Measurements from ENCODE around the gene EXOSC2.

EXOSC2 gene, protein sequence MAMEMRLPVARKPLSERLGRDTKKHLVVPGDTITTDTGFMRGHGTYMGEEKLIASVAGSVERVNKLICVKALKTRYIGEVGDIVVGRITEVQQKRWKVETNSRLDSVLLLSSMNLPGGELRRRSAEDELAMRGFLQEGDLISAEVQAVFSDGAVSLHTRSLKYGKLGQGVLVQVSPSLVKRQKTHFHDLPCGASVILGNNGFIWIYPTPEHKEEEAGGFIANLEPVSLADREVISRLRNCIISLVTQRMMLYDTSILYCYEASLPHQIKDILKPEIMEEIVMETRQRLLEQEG

DNA sequence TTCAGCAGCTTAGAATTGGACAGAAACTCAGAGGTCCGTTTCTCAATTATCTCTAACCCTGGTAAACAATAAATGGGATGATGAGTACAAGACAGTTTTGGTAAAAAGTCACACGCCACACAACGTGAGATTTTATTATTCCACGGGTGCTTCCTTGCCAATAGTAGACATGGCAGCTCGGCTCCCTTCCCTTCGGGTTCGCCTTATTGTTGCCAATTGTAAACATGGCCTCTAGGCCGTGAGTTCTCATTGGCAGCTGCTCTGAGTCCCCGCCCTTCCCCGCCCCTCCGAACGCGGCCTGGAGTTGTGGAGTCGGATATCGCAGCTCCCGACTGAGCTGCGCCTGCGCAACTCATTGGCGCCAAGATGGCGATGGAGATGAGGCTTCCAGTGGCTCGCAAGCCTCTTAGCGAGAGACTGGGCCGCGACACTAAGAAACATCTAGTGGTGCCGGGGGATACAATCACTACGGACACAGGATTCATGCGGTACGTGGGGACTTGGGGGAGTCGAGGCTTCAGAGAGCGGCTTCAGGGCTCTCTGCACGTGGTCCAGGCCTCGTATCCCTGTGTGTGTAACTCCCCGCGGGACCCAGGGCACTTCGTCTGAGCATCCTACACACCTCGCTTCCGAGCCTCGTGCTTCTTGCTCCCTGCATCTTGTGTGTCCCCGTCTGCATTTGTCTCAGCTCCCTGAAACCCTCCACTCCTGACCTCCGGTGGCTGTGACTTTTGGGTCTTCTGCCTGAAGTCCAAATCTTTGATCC is at the start of gene EXOSC2:
Gene EXOSC2 (plus strand): TSS at position 355 of the 766 bp plus-strand sequence. CDS start 12 bp downstream, at position 367.
- DNase-seq (ENCODE audit: low read depth in 2 of 2): peak; percentile 91 to 95

DNA sequence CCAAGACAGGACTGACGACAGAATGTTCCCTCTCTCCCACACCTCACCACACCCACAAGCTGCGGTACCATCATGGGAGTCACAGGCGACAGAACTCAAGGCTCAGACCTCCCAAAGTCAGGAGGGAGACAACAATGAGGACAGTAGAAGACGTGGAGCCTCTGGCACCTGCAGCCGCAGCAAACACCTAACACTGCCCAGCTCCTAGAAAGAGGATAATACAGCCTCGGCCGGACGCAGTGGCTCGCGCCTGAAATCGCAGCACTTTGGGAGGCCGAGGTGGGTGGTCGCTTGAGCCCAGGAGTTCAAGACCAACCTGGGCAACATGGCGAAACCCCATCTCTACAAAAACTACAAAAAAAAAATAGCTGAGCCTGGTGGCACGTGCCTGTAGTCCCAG is 42.4 kb upstream of the EXOSC2 start:
- no peak for DNase-seq (ENCODE audit: low read depth in 2 of 2)

DNA sequence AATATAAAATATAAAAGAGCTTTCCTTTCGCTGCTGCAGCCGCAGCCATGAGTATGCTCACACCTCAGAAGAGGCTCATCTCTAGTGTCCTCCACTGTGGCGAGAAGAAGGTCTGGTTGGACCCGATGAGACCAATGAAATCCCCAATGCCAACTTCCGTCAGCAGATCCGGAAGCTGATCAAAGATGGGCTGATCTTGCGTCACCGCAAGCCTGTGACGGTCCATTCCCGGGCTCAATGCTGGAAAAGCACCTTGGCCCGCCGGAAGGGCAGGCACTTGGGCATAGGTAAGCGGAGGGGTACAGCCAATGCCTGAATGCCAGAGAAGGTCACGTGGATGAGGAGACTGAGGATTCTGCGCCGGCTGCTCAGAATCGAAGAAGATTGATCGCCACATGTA is 41.8 kb upstream of the EXOSC2 start:
- no peak for DNase-seq (ENCODE audit: low read depth in 2 of 2)

DNA sequence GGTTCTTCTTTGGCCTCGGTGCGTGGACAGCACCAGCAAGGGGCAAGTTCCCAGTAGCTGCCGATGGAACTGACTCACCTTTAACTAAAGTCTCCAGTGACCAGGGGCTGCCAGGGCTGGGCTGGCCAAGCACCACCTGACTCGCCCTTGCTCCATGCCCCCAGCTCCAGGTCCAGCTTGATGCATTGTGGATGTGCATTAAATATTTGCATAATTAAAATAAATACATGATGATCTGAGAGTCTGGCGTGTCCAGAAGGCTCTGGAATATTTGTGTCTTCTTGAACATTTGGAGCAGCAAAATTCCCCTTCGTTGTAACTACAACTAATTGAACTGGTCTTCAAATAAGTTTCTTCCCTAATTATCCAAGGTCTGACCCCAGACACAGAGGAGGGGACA is 38.7 kb upstream of the EXOSC2 start:
- DNase-seq (ENCODE audit: low read depth in 2 of 2): no peak

DNA sequence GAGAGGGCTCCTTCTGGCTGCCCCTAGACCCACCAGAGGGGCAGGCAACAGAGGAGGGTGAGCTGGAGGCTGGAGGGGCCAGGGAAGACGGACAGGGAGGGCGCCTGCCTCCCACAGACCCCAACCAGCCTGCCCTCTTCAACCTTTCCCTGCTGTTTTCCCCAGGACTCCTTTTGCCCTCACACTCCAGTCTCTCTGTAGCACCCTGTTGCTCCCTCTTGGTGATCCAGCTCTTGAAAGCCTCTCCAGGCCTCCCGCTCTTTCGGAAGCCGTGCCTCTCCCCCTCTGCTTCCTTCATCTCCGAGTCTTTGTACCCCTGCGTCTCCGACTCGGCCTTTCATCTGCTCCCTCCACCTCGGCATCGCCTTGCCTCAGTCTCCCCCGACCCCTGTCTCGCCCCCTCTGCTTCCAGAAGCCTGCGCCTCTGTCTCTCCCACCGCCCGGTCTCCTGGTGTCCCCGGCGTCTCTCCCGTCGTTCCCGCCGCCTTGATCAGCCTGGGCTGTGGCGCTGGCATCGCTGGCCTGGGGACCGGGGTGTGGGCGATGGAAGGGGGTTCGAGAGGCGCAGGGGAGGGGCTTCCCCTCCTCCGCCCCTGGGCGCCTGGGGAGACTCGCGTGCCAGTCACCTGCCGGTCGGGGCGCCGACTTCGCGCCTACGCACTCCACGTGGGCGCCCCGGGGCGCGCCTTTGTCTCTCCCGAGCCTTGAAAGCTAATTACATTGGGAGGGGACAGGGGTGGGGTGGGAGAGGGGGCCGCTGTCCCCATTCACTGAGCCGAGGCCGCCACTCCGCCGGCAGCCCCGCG is 34.5 kb upstream of the EXOSC2 start:
- DNase-seq (ENCODE audit: low read depth in 2 of 2): no peak

DNA sequence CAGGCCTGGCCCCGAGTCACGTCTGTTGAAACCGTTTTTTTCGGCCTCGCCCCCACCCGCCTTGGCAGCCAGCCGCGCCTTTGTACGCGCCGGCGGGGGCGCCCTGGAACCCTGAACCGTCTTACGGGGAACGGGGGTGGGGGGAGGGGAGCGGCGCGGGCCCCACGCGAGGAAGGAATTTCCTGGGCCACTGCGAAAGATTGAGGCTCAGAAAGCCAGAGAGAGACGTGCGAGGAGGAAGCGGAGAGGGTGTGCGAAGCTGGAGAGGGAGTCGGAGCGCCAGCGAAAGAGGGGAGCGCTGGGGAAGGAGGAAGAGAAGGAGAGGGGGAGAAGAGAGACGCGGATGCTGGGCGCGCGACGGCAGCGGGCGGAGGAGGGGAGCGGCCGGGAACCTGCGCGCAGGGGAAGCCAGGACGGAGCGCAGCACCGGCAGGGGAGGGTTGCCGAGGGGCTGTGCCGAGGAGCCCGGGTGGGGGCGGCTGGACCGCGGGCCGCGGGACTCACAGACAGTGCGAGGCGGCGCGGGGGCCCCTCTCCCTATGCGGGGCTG is 33.8 kb upstream of the EXOSC2 start:
- no peak for DNase-seq (ENCODE audit: low read depth in 2 of 2)

DNA sequence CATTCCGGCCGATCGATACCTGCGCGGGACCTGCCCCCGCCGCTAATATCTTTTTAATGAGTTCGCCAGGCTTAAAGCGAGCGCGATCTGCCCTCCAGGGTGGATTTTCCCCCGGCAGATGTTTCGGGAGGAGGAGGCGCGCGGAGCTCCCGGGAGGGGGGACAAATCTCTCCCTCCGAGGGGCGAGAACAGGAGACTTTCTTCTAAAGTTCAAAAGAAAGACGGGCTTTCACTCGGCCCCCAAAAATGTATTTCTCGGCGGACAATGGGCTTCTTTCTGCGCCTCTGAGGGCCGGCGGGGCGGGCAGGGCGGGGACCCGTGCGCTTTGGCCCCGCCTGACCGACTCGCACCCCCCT is 33.3 kb upstream of the EXOSC2 start:
- DNase-seq (ENCODE audit: low read depth in 2 of 2): no peak

DNA sequence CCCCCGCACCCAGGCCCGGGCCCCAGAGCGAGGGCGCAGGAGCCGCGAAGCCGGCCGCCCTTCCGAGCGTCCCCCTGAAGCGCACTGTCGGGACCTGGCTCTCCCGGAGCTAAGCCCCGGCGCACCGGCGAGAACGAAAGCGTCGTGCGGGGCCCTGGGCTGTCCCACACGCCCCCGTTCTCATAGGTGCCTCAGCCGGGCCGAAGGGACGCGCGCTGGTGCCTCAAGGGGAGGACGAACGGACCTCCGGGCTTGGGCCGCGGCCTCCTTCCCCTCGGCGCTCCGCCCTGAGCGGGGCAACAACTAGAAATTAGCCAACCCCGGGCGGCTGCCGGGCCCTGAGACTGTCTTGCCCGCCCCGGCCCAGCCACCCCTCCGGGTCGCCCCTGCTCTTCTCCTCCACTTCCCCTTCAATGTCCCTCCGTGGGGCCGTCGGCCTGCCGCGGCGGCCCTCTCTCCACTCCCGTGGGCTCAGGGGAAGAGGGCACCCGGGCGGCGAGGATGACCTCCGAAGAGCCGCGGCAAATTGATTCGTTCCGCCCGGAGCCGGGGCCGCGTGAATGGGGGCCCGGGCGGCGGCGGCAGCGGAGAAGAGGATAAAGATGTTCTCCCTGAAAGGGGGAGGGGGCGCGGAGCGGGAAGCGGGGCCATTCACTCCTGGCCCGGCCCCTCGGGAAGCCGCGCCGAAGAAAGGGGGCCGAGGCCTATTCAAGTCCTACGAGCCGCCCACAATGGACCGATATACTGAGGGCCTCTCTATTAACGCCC is 32.7 kb upstream of the EXOSC2 start:
- no peak for DNase-seq (ENCODE audit: low read depth in 2 of 2)

DNA sequence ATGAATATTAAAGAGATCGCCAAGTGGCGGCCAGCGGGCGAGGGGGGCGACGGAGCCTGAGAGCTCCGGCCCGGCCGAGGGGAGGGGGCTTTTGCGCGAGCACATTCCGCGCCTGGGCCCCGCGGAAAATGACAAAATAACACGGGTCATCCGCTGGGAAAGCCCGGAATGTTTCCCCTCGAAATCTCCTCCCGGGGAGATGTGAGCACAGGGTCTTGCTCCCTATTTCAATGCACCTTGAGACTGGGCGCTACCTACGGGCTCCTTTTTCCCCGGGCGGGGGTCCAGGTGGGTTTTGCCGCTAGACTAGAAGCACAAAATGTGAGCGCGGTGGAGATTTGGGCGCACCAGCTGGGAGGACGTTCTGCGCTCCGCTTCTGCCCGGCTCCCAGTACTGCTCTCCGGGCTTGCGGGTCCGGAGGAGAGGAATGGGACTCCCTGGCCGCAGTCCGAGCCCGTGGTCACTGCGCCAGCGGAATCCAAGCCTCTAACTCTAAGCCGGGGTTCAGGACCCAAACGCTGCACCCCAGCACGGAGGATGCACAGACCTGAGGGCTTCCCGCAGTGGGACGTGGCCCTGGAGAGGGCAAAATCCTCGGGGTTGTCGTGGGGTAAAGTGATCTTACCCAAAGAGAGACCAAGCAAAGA is 32.0 kb upstream of the EXOSC2 start:
- no peak for DNase-seq (ENCODE audit: low read depth in 2 of 2)

DNA sequence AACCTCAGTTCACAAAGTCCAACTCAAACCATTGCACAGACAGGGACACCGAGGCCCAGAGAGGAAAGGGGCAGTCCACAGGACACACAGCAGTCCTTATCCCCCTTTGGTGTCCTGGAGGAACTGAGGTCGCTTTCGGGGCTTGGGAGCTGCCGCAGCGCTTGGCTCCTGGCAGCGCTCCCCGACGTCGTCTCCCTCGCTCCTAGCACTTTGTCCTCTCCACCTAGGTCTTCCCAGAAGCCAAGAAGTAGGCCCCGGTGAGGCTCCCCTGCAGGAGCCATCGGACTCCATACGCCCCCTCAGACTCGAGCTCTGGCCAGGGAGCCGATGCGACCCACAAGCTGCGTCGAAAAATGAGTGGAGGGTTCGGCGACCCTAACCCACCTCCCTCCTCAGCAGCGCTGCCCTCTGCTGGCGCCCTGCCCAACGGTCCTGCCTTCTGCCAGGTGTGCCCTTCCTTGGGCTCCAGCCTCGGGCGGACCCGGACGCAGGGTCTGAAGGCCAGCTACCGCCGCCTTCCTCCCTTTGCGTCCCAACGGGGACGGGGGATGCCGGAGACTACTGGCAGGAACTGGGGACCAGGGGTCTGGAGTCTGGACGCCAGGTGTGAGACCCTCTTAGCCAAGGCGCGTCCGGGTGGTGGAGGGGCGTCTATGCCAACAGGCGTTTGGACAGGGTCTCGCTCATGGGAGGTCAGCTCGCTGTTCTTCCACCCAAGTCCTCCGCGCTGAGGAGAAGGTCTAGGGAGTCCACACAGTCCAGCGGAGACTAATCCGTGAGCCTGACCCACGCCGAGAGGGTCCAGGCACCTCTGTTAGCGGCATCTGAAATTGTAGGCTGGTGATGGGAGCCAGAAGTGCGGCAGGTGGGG is 31.2 kb upstream of the EXOSC2 start:
- DNase-seq (ENCODE audit: low read depth in 2 of 2): no peak

DNA sequence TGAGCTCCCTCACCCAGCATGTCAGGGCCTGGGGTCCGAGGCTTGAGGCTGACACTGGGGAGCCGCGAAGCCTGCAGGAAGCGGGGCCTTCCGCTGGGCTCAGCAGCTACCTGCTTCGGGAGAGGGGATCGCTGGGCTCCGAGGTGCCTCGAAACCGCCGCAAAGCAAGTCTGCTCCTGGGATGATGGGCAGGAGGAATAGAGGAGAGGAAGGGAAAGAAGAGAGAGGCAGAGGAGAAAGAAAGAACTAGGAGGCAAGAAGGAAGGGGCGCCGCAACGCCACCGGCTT is 30.7 kb upstream of the EXOSC2 start:
- DNase-seq (ENCODE audit: low read depth in 2 of 2): no peak

DNA sequence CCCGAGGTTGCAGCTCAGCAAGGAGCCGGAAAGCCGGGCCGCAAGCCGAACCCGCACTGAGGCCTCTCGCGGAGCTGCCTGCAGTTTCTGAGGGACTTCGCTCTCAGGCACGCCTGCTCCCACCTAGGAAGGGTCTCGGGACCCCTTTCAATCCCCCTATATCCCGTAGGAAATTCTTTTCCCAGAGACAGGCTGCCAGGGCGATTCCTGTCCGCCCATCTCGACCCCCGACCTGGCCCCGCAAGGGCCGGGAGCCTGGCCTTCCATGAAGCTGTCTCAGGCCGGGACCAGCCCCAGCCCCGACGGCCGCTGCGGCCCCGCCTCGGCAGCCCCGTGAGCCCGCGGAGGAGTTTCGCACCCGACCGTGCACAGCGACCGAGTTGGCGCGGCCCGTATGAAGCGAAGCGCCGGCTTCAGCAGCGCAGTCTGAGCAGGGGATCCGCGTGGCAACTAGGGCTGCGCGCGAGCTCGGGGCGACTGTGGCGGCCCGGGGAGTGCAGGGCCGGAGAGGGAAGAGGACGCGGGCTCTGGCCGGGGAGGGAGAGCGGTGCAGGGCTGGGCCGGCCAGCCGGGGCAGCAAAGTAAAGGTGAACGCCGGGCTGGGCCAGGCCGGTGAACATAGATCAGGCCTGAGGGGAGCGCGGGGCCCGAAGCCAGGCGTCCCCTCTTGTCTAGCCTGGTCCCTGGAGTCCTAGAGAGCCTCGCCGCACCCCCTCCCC is 30.2 kb upstream of the EXOSC2 start:
- DNase-seq (ENCODE audit: low read depth in 2 of 2): no peak

DNA sequence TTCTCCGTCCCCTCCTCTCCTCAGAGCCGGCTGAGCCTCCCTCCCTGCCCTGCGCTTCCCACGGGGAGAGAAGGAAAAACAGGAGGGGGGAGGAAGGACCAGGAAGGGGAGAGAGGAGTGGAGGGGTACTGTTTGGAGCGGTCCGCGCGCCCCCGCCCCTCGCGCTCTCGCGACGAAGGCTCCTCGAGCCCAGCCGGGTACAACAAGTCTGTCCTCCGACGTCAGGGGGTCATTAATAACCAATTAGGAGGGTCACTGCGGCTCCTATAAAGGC is 29.7 kb upstream of the EXOSC2 start:
- no peak for DNase-seq (ENCODE audit: low read depth in 2 of 2)

DNA sequence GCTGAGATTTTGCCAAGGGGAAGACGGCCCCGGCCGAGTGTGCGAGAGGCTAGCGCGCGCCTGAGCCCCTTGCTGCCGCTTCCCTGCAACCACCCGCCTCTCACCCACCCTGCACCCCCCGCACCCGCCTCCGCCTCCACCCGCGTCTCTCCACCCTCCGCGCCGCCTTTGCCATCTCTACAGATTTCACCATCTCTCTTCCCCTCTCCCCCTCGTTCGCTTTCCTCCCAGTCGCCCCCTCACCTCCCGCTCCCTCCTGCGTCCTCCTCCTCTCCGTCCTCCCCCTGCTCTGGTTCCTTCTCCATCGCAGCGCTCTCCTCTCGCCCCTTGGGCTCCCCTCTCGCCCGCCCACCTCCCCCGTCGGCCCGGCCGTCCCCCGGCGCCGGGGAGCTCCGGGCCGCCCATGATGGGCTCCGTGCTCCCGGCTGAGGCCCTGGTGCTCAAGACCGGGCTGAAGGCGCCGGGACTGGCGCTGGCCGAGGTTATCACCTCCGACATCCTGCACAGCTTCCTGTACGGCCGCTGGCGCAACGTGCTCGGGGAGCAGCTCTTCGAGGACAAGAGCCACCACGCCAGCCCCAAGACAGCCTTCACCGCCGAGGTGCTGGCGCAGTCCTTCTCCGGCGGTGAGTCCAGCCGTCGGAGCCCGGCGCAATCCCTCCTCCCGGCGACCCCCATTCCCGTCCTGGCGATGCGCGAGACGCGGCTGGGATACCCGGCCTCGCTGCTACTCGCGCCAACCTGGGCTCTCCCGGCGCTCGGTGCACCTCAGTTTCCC is 29.1 kb upstream of the EXOSC2 start, which contains the start of gene PRDM12:
Gene PRDM12 (plus strand): TSS at position 344 of the 778 bp plus-strand sequence. CDS start 60 bp downstream, at position 404.
- DNase-seq (ENCODE audit: low read depth in 2 of 2): no peak

DNA sequence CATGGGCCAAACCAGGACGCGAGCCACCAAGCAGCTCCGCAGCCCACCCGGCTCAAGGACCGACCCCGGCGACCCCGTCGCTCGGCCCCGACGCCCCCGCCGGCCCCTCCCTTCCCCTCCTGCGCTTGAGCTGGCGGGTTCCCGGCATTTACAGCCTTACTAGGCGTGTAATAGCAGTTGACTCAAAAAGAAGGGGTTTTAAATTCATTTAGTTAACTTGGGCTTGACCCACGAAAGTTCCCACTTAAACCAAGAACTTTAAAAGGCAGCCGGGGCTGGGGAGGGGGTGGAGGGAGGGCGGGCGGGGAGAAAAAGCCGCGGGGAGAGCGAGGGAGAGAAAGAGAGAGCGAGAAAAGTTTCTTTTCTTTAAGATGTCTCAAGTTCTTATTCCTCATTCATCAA is 28.6 kb upstream of the EXOSC2 start:
- DNase-seq (ENCODE audit: low read depth in 2 of 2): no peak

DNA sequence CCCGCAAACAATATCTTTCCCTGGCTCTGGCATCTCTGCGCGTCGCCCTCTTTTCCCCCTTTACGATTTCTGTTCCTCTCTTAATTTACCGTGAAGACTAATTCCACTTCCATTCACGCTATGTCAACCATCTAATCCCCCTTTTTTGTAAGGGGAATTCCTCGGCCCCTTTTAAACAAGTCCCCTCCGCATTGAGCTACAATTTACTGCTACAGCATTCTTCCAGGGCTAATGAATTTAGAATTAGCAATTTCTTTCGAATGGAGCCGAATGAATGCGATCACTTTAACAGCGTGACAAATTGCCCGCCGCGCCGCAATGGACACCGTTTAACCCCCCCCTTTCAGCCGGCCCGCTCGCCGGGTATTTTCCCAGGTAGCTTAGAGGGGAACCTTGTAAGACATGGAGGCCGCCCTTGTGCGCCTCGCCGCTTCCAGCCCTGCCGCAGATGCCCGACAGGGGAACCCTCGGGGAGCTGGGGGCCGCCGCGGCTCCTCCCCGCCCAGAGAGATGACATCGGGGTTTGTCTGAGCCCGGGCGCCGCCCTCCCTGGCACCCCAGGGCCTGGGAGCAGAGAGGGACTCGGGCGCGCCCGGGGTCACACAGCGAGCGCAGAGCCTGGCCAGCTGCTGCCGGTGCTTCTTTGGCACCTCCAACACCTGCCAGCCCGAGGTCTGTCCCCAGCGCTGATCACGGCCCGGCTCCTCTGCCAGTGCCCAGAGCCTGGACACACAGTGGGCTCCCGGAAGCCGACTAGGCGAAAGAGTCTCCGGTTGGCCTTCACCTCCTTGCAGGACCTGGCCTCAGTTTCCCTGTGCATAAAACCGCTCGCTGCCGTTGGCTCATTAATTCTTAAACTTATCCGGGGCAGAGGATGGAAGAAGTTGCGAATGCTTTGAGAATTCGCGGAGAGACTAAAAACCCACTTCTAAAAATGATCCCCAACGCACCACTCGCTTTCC is 27.9 kb upstream of the EXOSC2 start:
- DNase-seq (ENCODE audit: low read depth in 2 of 2): no peak

DNA sequence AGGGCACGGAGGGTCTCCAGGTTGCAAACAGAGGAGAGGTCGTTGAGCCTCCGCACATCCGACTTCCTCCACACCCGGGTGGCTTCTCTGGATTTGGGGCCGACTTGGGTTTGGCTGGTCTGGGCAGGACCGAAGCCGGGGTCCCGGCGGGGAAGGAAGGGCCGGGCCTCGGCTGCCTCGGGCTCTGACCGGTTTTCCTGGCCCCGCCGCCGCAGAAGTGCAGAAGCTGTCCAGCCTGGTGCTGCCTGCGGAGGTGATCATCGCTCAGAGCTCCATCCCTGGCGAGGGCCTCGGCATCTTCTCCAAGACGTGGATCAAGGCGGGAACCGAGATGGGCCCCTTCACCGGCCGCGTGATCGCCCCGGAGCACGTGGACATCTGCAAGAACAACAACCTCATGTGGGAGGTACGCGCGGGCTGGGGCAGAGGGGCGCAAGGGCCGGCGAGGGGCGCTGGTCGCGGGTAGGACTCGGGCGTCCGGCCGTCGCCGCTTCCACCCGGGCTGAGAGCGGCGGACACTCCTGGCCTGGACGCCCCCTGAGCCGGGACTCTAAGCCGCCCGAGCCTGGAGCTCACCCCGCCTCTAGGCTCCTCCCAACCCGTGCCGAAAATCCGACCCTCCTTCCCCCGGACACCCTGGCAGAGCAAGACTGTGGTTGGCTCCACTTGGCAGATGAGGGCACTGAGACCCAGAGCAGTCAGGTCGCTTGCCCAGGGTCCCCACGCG is 27.0 kb upstream of the EXOSC2 start:
- no peak for DNase-seq (ENCODE audit: low read depth in 2 of 2)

Measured in stimulated activated CD8-positive, alpha-beta memory T cell treated with anti-CD3 and anti-CD28 coated beads, Interleukin-2, amount 100 ng/mL, for 1 hour (primary cell).